ENCODE measurements around the gene HBD. TPM values are rescaled to one million over a fixed set of nuclear protein-coding genes. Genes with fewer than 3 reads are reported as not detected.

HBD gene
- total RNA-seq, 1 donor from 2014 or later: not detected

- H3K4me3 ChIP-seq: no peak overlapping the region
- no peaks in the 10 kb centered on the region for H3K36me3 ChIP-seq
- TF ChIP-seq CTCF (IDR thresholded peaks at IDR 0.05): no peak
- no peaks in the 10 kb centered on the region for H3K4me1 ChIP-seq
- H3K27ac ChIP-seq: no peak overlapping the region
- H3K9me3 ChIP-seq: no peaks in the 10 kb centered on the region
- ATAC-seq (no peak), DNase-seq (no peak)
- intact Hi-C loops (cut with DNase I): no loop called here
- no peaks in the 10 kb centered on the region for H3K27me3 ChIP-seq
Observed at GRCh38 chr11:5224538-5225479, 9.5 kb downstream of the HBD start.

GRCh38 chr11:5223686-5224085, 10.6 kb downstream of the HBD start:
- ATAC-seq (no peak), DNase-seq (no peak)
- Histone ChIP-seq H3K9me3 (no peaks in the 10 kb centered on the region), H3K36me3 (no peaks in the 10 kb centered on the region), H3K4me3 (no peak overlapping the region), H3K4me1 (no peaks in the 10 kb centered on the region), H3K27me3 (no peaks in the 10 kb centered on the region), H3K27ac (no peak overlapping the region)
- intact Hi-C loops (cut with DNase I): no loop called here
- TF ChIP-seq CTCF (IDR thresholded peaks at IDR 0.05): no peak

GRCh38 chr11:5223146-5223545, 11.1 kb downstream of the HBD start:
- Histone ChIP-seq H3K4me1 (no peaks in the 10 kb centered on the region), H3K4me3 (no peak overlapping the region), H3K36me3 (no peaks in the 10 kb centered on the region), H3K27ac (no peak overlapping the region), H3K27me3 (no peaks in the 10 kb centered on the region), H3K9me3 (no peaks in the 10 kb centered on the region)
- DNase-seq: no peak
- no peak for ATAC-seq
- intact Hi-C loops (cut with DNase I): no loop called here
- no peak for TF ChIP-seq CTCF (IDR thresholded peaks at IDR 0.05)

- no peak for TF ChIP-seq CTCF (IDR thresholded peaks at IDR 0.05)
- Histone ChIP-seq H3K36me3 (no peaks in the 10 kb centered on the region), H3K9me3 (no peaks in the 10 kb centered on the region), H3K4me3 (no peak overlapping the region), H3K27me3 (no peaks in the 10 kb centered on the region), H3K4me1 (no peaks in the 10 kb centered on the region), H3K27ac (no peak overlapping the region)
- intact Hi-C loops (cut with DNase I): no loop called here
- no peak for ATAC-seq
- no peak for DNase-seq
Observed at GRCh38 chr11:5210376-5210885, 23.9 kb downstream of the HBD start.

GRCh38 chr11:5204787-5205186, 29.5 kb downstream of the HBD start:
- H3K4me1 ChIP-seq: no peaks in the 10 kb centered on the region
- H3K27ac ChIP-seq: no peak overlapping the region
- no peak for DNase-seq
- TF ChIP-seq CTCF (IDR thresholded peaks at IDR 0.05): peak; percentile 39
- ATAC-seq: peak; percentile 58
- H3K4me3 ChIP-seq: no peak overlapping the region
- H3K27me3 ChIP-seq: no peaks in the 10 kb centered on the region
- no peaks in the 10 kb centered on the region for H3K36me3 ChIP-seq
- intact Hi-C loops (cut with DNase I): no loop called here
- no peaks in the 10 kb centered on the region for H3K9me3 ChIP-seq

Data from upper lobe of right lung (tissue), 1 donor.